Smooth muscle cell (in vitro differentiated cells): ENCODE results near the gene STAT5A. TPM values are rescaled to one million over a fixed set of nuclear protein-coding genes. Genes with fewer than 3 reads are reported as not detected.
A peak's percentile ranks its signal among the peaks of the same experiment; 100 is the strongest.

Source experiments
- DNase-seq: peaks from one replicate; lab custom pipeline; 2025; ENCODE audit not compliant: unreplicated experiment; lab: John Stamatoyannopoulos, UW
- H2AFZ ChIP-seq: fragments of 200-600 bp; sonication (generic); 2 replicates; pipeline ENCODE4 v1.6.0; 2016; ENCODE audit warnings: antibody characterized with exemption, low read depth, mild to moderate bottlenecking
- H3F3A ChIP-seq: fragments of 200-600 bp; sonication (generic); 2 replicates; pipeline ENCODE4 v1.6.0; 2017; ENCODE audit warnings: antibody characterized with exemption, low read depth
- H3K27ac ChIP-seq: fragments of 200-600 bp; sonication (generic); 2 replicates; pipeline ENCODE4 v1.5.1; 2016; ENCODE audit warnings: low read depth, mild to moderate bottlenecking
- H3K27me3 ChIP-seq: fragments of 200-600 bp; sonication (generic); 2 replicates; pipeline ENCODE4 v1.6.1; 2016; ENCODE audit warnings: low read depth, mild to moderate bottlenecking
- H3K36me3 ChIP-seq: fragments of 200-600 bp; sonication (generic); 2 replicates; pipeline ENCODE4 v1.5.1; 2016; ENCODE audit warnings: low read depth
- H3K4me1 ChIP-seq: fragments of 200-600 bp; sonication (generic); 2 replicates; pipeline ENCODE4 v1.5.1; 2016; ENCODE audit warnings: low read depth
- H3K4me2 ChIP-seq: fragments of 200-600 bp; sonication (generic); 2 replicates; pipeline ENCODE4 v1.6.0; 2016; ENCODE audit warnings: mild to moderate bottlenecking
- H3K4me3 ChIP-seq: fragments of 200-600 bp; sonication (generic); 2 replicates; pipeline ENCODE4 v1.5.1; 2016; ENCODE audit warnings: mild to moderate bottlenecking
- H3K79me2 ChIP-seq: fragments of 200-600 bp; sonication (generic); 2 replicates; pipeline ENCODE4 v1.6.0; 2016; ENCODE audit warnings: low read depth, mild to moderate bottlenecking
- H3K9ac ChIP-seq: fragments of 200-600 bp; sonication (generic); 2 replicates; pipeline ENCODE4 v1.6.0; 2016; ENCODE audit warnings: low read depth
- H3K9me3 ChIP-seq: fragments of 200-600 bp; sonication (generic); replicated peaks from 2 replicates; pipeline ENCODE4 v1.5.1; 2016; ENCODE audit warnings: low read depth
- H4K20me1 ChIP-seq: fragments of 200-600 bp; sonication (generic); 2 replicates; pipeline ENCODE4 v1.6.0; 2016; ENCODE audit warnings: low read depth
- WGBS: methylation state at CpG from one replicate; pipeline ENCODE4 v1.1.7; 2016; ENCODE audit warnings: low lambda C conversion rate; 5-methylcytosine and 5-hydroxymethylcytosine counted together
- polyA plus RNA-seq: library from polyadenylated mRNA; unstranded; fragments of >200 nt; fragmentation: Nextera tagmentation; extraction: Ambion mirVana; gene quantifications from 2 replicates; pipeline ENCODE4 v1.2.1, GENCODE V29; 2016
- total RNA-seq: library from RNA; depleted of rRNA; stranded (reverse); fragments of >200 nt; gene quantifications from 2 replicates; pipeline ENCODE4 v1.2.3, GENCODE V29; 2014
- TF ChIP-seq, protein P1 (sequence below): fragments of 200-600 bp; sonication (generic); IDR thresholded peaks from 2 replicates; pipeline ENCODE4 v1.5.1; 2017; ENCODE audit warnings: borderline replicate concordance, mild to moderate bottlenecking, antibody characterized with exemption; ENCODE audit not compliant: insufficient read depth, poor library complexity, severe bottlenecking

The STAT5A gene
- total and polyA plus RNA-seq, 2 experiments from 2014 or later: 1.7 to 3.2 TPM

GRCh38 chr17:42251115-42251514 is 37.2 kb upstream of the STAT5A start:
- TF ChIP-seq, protein P1, sequence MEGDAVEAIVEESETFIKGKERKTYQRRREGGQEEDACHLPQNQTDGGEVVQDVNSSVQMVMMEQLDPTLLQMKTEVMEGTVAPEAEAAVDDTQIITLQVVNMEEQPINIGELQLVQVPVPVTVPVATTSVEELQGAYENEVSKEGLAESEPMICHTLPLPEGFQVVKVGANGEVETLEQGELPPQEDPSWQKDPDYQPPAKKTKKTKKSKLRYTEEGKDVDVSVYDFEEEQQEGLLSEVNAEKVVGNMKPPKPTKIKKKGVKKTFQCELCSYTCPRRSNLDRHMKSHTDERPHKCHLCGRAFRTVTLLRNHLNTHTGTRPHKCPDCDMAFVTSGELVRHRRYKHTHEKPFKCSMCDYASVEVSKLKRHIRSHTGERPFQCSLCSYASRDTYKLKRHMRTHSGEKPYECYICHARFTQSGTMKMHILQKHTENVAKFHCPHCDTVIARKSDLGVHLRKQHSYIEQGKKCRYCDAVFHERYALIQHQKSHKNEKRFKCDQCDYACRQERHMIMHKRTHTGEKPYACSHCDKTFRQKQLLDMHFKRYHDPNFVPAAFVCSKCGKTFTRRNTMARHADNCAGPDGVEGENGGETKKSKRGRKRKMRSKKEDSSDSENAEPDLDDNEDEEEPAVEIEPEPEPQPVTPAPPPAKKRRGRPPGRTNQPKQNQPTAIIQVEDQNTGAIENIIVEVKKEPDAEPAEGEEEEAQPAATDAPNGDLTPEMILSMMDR: peak; percentile 10
- Histone ChIP-seq H3K4me1 (peaks cover 4% of the 10 kb centered on the region), H3K27ac (no peak overlapping the region), H3K4me3 (no peak overlapping the region), H3K9ac (no peak overlapping the region), H3F3A (no peaks in the 10 kb centered on the region), H3K4me2 (no peak overlapping the region), H3K79me2 (peaks cover 61% of the 10 kb centered on the region), H2AFZ (no peak overlapping the region), H3K27me3 (no peaks in the 10 kb centered on the region), H4K20me1 (peaks cover 31% of the 10 kb centered on the region), H3K36me3 (no peaks in the 10 kb centered on the region), H3K9me3 (no peaks in the 10 kb centered on the region)
- WGBS: 61% methylated on average over 2 of the region's 2 CpGs
- no peak for DNase-seq

DNA sequence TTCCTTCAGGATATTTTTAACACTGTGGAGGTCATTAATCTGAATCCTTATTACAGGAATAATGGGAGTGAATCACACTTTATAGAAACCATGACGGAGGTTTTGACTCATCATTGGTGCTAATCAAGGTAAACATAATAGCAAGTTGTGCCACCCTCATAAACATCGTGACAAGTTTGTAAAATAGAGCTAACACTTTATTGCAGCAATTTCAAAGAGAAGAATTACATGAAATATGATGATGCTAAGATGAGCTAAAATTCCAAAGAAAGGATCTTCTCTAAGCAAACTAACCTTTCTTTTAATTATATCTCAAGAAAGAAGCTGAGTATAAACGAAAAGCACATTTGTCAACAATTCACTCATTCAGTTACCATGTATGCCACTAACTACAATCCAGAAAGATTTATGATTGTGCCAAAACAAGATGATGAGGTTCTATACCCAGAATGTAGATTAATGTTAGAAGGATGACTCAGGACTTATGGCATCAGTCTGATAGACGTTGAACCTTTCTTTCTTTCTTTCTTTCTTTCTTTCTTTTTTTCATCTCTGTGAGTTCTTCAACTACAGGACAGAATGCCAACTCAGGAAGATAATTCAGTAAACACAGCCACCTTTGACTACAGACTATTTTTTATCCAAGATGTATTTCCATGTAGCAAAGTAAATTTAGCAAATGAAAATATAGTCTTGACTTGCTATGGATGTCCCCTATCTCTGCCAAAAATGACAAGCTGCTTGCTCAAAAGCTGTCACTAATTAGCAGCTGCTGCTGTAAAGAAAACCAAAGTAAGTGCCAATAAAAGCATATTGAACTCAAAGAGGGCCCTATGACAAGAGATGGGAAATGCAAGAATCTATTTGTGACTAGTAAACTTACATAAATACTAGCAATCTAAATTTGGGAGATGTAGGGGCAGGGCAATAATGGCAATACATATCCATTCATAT is 35.4 kb upstream of the STAT5A start:
- Histone ChIP-seq H3K9ac (no peak overlapping the region), H3K79me2 (peaks cover 71% of the 10 kb centered on the region)

DNA sequence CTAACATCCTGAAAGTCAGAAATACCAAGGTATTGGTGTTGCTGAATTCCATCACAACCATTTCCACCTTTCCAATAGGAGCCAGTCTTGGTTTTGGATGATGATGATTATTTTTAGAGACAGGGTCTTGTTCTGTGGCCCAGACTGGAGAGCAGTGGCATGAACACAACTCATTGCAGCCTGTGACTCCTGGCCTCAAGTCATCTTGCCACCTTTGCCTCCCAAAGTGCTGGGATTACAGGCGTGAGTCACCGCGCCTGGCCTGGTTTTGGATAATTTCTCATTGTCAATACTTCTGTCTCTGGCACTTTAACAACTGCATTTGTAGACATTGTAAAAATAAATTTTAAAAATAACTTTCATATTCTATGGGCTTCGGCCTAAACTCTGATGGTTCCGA is 34.7 kb upstream of the STAT5A start:
- WGBS: 94% methylated on average over 5 of the region's 5 CpGs
- no peaks in the 10 kb centered on the region for H3F3A ChIP-seq

More for the DNA sequence above, 35.4 kb upstream of the STAT5A start:
- H2AFZ ChIP-seq: no peak overlapping the region
- no peak overlapping the region for H3K4me3 ChIP-seq
- H3K9me3 ChIP-seq: no peaks in the 10 kb centered on the region
- no peak for DNase-seq
- H3K4me2 ChIP-seq: no peak overlapping the region
- H3K4me1 ChIP-seq: peaks cover 4% of the 10 kb centered on the region
- TF ChIP-seq, protein P1: no peak
- H3K27ac ChIP-seq: peak overlapping the region; percentile 44
- no peaks in the 10 kb centered on the region for H3F3A ChIP-seq
- no peaks in the 10 kb centered on the region for H3K36me3 ChIP-seq
- peaks cover 42% of the 10 kb centered on the region for H4K20me1 ChIP-seq
- H3K27me3 ChIP-seq: no peaks in the 10 kb centered on the region
- WGBS: 66% methylated on average over 4 of the region's 4 CpGs

More for the DNA sequence above, 34.7 kb upstream of the STAT5A start:
- peak overlapping the region; percentile 44 for H3K27ac ChIP-seq
- H3K27me3 ChIP-seq: no peaks in the 10 kb centered on the region
- peaks cover 72% of the 10 kb centered on the region for H3K79me2 ChIP-seq
- H3K9ac ChIP-seq: no peak overlapping the region
- no peaks in the 10 kb centered on the region for H3K36me3 ChIP-seq
- H4K20me1 ChIP-seq: peaks cover 42% of the 10 kb centered on the region
- TF ChIP-seq, protein P1: no peak
- H3K4me2 ChIP-seq: no peak overlapping the region
- H3K9me3 ChIP-seq: no peaks in the 10 kb centered on the region
- DNase-seq: no peak
- no peak overlapping the region for H2AFZ ChIP-seq
- H3K4me1 ChIP-seq: peaks cover 3% of the 10 kb centered on the region
- H3K4me3 ChIP-seq: no peak overlapping the region
